CD4-positive, alpha-beta T cell treated with Interleukin-4 for 4 hours (primary cell): ENCODE data around the gene C19orf18.

Experiments
- DNase-seq: peaks from one replicate; pipeline ENCODE4 v3.0.0-alpha.2; 2020

Gene C19orf18

DNA sequence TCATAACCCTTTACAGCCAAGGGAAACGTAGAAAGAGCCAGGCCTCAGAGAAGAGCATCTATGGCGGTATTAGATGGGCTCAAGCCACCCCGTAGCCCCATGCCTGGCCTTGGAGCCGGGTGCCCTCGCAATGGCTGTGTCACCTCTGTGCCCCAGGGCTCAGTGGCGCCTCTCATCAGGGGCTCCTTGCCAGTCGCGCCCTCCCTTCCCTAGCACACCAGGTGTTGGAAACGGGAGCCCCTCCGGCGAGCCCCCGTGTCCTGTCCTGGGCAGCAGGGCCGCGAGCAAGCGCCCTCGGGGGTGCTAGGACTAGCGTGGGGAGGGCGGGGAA is 27.3 kb downstream of the C19orf18 start:
- DNase-seq: no peak

DNA sequence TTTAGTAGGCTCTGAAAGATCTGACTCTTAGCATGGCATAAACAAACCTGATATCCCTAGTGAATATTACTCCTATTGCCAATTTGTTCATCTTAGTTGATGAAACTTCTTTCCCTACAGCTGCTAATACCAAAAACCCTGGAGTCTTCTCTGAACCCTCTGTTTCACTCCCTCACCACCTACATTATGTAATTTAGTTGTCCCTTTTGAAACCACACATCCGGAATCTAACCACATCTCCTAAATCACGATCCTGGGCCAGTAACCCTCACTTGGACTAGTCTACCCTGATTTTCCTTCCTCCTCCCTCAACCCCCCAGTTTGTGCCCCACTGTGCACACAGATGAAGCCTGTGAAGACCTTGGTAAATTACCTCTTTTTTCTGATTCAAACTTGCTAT is 28.0 kb downstream of the C19orf18 start:
- DNase-seq: no peak

- no peak for DNase-seq
Observed at GRCh38 chr19:57941593-57941992, 32.7 kb downstream of the C19orf18 start.

GRCh38 chr19:57935731-57936130 is 38.6 kb downstream of the C19orf18 start:
- no peak for DNase-seq

DNA sequence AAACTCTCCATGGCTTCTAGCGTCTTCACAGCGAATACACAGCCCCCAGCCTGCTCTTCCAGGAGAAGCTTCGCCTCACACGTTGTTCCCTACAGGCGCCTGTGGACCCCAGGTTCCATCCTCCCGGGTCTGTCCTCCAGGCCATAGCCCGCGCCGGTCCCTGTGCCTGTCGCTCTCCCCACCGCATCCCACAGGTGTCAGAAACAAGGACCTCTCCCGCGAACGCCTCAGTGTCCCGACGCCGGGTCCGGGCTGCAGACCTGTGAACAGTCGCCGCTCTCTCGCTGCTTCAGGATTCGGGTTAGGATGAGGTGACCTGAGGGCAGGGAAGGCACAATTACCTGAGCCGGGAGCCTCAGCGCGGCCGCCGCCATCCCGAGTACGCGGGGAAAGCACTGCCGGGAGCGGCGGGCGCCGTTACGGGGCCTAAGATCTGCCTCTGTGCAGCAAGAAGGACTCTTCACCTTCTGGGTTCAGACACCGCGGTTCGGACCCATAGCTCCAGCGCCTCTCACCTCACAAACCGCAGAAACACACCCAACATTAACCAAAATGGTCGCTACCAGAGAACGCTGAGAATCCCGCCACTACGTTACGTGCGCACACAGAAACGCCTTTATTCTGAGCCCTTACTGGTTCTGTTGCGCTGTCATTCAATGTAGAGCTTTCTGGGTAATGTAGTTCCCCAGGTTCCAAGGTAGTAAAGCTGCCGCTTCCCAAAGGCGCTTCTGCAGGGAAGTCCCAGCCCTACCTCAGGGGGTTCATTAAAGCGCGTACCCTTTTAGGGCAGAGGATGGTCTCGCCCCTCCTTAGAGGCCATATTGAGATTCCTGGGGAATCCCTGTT is 39.3 kb downstream of the C19orf18 start, which contains the start of gene ZNF418:
TSS of gene ZNF418 (minus strand) at position 583 of the 846 bp plus-strand sequence. CDS start 1,580 bp downstream, outside the sequence.
- DNase-seq: peak; percentile 57

GRCh38 chr19:57927587-57927986 is 46.7 kb downstream of the C19orf18 start:
- no peak for DNase-seq

- DNase-seq: peak; percentile 92
Observed at GRCh38 chr19:57916168-57916995, 58.0 kb downstream of the C19orf18 start, which contains the start of gene ZNF417. TSS of gene ZNF417 (minus strand) at chr19:57916592. CDS start at chr19:57916411, 181 bp downstream.

GRCh38 chr19:57914531-57914930 is 59.8 kb downstream of the C19orf18 start:
- no peak for DNase-seq
